ENCODE results near the gene OSTF1.

Gene OSTF1

GRCh38 chr9:75185585-75186170 lies 97.4 kb downstream of the OSTF1 start:
- DNase-seq (ENCODE audit: insufficient read length, low spot score) (no peak), FAIRE-seq (peak; percentile 62)
- TF ChIP-seq SPI1 (IDR thresholded peaks at IDR 0.05; ENCODE audit: low read depth, low read length): no peak
- TF ChIP-seq TAF1 (IDR thresholded peaks at IDR 0.05; ENCODE audit: low read depth, low read length): no peak
- TF ChIP-seq POLR2A (IDR thresholded peaks at IDR 0.05; ENCODE audit: low read depth, low read length): no peak
- no peak for TF ChIP-seq PAX5 (IDR thresholded peaks at IDR 0.05; ENCODE audit: insufficient read depth, low read length, severe bottlenecking)
- no peak for TF ChIP-seq POLR2AphosphoS5 (IDR thresholded peaks at IDR 0.05; ENCODE audit: low read depth, low read length)
- no peak for TF ChIP-seq POU2F2 (IDR thresholded peaks at IDR 0.05; ENCODE audit: low read depth, low read length)

GRCh38 chr9:75186767-75187380 lies 98.6 kb downstream of the OSTF1 start:
- TF ChIP-seq TAF1 (IDR thresholded peaks at IDR 0.05; ENCODE audit: low read depth, low read length): no peak
- no peak for TF ChIP-seq POU2F2 (IDR thresholded peaks at IDR 0.05; ENCODE audit: low read depth, low read length)
- TF ChIP-seq POLR2A (IDR thresholded peaks at IDR 0.05; ENCODE audit: low read depth, low read length): no peak
- TF ChIP-seq POLR2AphosphoS5 (IDR thresholded peaks at IDR 0.05; ENCODE audit: low read depth, low read length): no peak
- no peak for TF ChIP-seq PAX5 (IDR thresholded peaks at IDR 0.05; ENCODE audit: insufficient read depth, low read length, severe bottlenecking)
- no peak for TF ChIP-seq SPI1 (IDR thresholded peaks at IDR 0.05; ENCODE audit: low read depth, low read length)
- no peak for DNase-seq (ENCODE audit: insufficient read length, low spot score)
- FAIRE-seq: no peak

- TF ChIP-seq SPI1 (IDR thresholded peaks at IDR 0.05; ENCODE audit: low read depth, low read length) (no peak), POU2F2 (IDR thresholded peaks at IDR 0.05; ENCODE audit: low read depth, low read length) (no peak), PAX5 (IDR thresholded peaks at IDR 0.05; ENCODE audit: insufficient read depth, low read length, severe bottlenecking) (no peak), POLR2AphosphoS5 (IDR thresholded peaks at IDR 0.05; ENCODE audit: low read depth, low read length) (no peak), POLR2A (IDR thresholded peaks at IDR 0.05; ENCODE audit: low read depth, low read length) (no peak), TAF1 (IDR thresholded peaks at IDR 0.05; ENCODE audit: low read depth, low read length) (no peak)
- no peak for FAIRE-seq
- DNase-seq (ENCODE audit: insufficient read length, low spot score): no peak
Measured at GRCh38 chr9:75188756-75189155, 100.4 kb downstream of the OSTF1 start.

- no peak for TF ChIP-seq SPI1 (IDR thresholded peaks at IDR 0.05; ENCODE audit: low read depth, low read length)
- TF ChIP-seq POLR2A (IDR thresholded peaks at IDR 0.05; ENCODE audit: low read depth, low read length): no peak
- no peak for TF ChIP-seq TAF1 (IDR thresholded peaks at IDR 0.05; ENCODE audit: low read depth, low read length)
- no peak for TF ChIP-seq PAX5 (IDR thresholded peaks at IDR 0.05; ENCODE audit: insufficient read depth, low read length, severe bottlenecking)
- no peak for TF ChIP-seq POLR2AphosphoS5 (IDR thresholded peaks at IDR 0.05; ENCODE audit: low read depth, low read length)
- no peak for TF ChIP-seq POU2F2 (IDR thresholded peaks at IDR 0.05; ENCODE audit: low read depth, low read length)
- FAIRE-seq (no peak), DNase-seq (ENCODE audit: insufficient read length, low spot score) (no peak)
Measured at GRCh38 chr9:75190762-75191161, 102.4 kb downstream of the OSTF1 start.
